HG03521 (cell line): ENCODE data around the gene NPAS3.

ENCODE experiments used
- ATAC-seq: cut with Tn5 transposase; IDR thresholded peaks from one replicate; pipeline ENCODE4 v1.9.1; 2021; ENCODE audit warnings: mild to moderate bottlenecking, moderate library complexity; ENCODE audit not compliant: unreplicated experiment

The NPAS3 gene

GRCh38 chr14:33730156-33730555 is 791.5 kb downstream of the NPAS3 start:
- no peak for ATAC-seq

DNA sequence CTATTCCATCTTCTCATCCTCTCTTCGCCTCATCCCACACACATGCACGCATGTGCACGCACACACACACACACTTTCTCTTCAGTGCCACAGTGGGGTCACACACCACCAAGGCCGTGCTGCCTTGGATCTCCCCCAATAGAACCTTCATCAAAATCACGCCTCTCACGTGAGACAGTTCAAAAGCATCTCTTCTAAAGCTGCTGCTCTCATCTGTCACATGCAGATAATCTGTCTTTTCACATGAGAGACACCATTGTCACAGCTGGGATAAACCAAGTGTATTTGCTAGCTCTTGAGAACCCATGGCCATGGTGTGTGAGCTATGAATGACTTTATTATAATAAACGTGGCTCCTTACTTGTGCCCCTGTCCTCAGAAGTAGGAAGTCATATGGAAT is 793.5 kb downstream of the NPAS3 start:
- no peak for ATAC-seq

DNA sequence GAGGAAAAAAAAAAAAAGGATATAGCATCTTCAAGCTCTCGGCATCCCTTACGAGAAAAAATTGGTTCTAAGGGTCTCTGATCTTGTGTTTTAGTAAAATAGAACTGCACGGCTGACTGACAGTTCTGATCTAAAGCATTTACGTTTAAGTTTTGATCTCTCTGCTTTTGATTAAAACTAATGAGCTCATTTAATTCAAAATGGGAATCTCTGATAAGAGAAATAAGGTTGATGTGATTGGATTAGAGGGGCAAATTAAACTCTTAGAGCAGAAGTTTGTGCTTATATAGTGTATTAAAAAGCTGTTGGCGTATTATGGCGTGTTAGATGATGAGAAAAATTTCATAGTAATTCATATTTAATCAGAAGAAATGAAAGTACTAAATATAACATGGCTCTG is 794.6 kb downstream of the NPAS3 start:
- ATAC-seq = no peak

DNA sequence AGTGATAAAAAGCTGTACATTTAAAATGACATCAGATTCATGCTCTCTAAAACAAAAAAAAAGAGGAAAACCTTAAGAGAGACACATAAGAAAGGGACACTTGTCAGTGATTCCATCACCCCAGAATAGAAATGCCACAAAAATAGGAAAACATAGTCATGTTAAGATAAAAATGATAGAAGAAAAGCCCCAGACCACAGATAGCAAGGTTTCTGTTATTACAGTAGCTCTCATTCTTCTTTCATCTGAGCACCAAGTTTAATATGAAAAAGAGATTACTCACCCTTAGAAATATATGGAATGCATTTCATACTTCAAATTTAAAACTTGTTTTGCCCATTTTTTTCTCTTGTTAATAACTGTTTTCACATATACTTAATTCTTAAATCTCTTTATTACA is 795.0 kb downstream of the NPAS3 start:
- ATAC-seq = no peak

- ATAC-seq = no peak
Observed at GRCh38 chr14:33734387-33734786, 795.7 kb downstream of the NPAS3 start.

- ATAC-seq = no peak
Observed at GRCh38 chr14:33736299-33736825, 797.7 kb downstream of the NPAS3 start.

DNA sequence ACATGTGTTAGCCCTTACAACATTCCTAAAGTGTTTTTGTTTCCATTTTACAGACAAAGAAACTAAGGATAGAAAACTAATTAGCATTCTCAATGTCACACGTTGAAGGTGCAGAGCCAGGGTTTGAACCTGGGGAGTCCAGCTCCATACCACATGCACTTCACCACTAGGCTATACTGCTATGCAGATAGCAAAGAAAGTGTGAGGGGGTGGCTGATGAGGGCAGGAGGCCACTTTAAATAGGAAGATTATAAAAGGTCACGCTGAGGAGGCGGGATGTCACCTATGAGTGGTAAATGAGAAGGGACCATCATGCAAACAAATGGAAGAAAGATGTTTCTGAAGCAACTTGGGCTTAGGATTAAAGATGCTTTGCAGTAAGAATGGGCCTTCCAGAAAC is 798.3 kb downstream of the NPAS3 start:
- no peak for ATAC-seq

DNA sequence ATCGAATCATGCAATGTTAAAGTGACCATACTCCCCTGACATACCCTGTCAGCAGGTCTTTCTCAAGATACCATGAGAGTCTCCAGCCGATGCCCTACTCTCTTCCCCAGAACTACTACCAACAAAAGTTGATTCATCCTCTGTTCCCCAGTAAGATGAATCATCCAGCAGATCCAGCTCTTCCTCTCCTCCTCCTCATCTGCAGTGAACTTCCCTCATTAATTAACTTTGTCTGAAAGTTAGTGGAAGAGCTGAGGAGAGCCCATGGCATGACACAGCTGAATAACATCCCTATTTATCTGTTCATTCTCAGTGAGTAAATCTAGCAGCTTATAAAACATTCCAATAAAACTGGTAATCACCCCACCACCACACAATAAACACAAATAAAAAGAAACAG is 798.8 kb downstream of the NPAS3 start:
- no peak for ATAC-seq

DNA sequence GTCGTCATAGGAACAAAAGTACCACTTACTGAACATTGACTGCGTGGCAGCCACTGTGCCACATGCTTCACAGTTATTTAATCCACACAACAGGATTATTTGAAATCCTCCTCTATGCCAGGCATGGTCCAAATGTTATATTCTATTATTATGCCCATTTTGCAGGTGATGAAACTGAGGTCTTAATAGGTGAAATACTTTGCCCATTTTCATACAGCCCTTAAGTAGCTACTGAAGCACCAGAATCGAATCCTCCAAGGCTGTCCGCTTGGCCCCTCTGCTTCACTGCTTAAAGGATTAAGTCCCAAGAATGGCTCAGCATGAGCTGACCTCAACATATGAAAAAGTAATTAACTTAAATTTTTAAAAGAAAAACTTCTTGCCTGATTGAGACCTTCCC is 799.4 kb downstream of the NPAS3 start:
- ATAC-seq = no peak

GRCh38 chr14:33738491-33738890 is 799.8 kb downstream of the NPAS3 start:
- ATAC-seq = no peak

DNA sequence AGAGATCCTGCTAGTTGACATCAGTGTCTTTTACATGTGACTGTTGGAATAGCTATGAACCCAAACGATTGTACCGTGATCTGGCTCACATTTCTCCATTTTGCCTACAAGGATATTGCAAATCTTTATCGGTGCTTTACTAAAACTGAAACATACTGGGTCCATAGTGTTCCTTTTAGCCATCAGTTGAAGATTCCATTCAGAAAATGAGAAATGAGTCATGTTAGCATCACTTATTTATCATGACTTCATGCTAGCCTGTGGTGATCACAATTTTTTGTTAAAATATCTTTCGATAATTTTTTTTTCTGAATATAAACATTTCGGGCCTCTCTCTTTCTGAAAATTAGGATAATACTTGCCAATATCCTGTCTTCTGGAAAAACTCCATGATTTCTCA is 801.9 kb downstream of the NPAS3 start:
- ATAC-seq = no peak

DNA sequence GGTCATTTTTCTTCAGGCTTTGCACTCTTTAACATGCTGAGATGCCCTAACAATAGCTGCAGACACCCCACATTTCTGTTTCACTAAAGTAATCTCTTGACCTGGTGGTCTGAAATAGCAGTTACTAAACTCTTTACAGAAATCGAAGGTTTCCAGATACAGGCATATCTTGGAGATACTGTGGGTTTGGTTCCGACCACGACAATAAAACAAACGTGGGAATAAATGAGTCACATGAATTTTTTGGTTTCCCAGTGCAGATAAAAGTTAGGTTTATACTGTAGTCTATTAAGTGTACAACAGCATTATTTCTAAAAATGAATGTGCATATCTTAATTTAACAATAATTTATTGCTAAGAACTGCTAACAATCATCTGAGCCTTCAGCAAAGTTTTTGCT is 803.5 kb downstream of the NPAS3 start:
- ATAC-seq = no peak

- no peak for ATAC-seq
Observed at GRCh38 chr14:33745163-33745562, 806.5 kb downstream of the NPAS3 start.

GRCh38 chr14:33747749-33748148 is 809.1 kb downstream of the NPAS3 start:
- no peak for ATAC-seq

GRCh38 chr14:33754261-33754660 is 815.6 kb downstream of the NPAS3 start:
- ATAC-seq = no peak

GRCh38 chr14:33755358-33755757 is 816.7 kb downstream of the NPAS3 start:
- ATAC-seq = no peak

DNA sequence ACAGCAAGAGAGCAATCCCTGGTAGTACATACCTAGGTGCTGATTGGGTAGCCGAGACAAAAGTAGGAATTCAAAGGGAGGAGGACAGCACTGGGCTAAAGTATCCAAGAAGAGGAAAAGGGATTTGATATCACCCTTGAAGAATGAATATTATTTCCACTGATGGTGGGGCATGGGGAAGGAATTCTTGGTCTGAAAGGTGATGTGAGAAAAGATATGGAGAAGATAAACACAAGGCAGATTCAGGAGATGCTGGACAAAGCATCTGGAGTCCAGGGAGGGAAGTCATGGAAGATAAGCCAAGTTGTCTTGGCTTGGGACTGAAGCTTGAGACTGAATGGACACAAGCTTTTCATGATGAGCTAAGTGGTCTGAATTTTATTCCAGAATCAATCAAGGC is 818.2 kb downstream of the NPAS3 start:
- ATAC-seq = no peak

DNA sequence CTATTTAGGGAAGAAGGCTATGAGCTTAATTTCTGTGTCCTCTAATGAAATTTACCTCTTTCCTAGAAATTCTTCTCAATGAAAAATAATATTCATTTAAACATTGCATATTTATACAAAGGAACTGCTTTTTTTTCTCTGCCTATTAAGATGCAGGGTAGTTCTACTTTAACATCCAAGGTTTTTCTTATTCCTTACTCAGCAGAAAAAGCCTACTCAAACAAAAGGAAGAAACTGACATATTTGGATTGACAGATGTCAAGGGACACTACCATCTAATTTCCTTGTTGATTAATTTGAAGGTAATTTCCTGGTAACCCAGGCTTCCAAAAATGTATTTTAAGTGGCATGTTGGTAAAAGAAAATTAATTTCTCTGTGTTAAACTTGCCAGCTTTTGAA is 819.9 kb downstream of the NPAS3 start:
- no peak for ATAC-seq

DNA sequence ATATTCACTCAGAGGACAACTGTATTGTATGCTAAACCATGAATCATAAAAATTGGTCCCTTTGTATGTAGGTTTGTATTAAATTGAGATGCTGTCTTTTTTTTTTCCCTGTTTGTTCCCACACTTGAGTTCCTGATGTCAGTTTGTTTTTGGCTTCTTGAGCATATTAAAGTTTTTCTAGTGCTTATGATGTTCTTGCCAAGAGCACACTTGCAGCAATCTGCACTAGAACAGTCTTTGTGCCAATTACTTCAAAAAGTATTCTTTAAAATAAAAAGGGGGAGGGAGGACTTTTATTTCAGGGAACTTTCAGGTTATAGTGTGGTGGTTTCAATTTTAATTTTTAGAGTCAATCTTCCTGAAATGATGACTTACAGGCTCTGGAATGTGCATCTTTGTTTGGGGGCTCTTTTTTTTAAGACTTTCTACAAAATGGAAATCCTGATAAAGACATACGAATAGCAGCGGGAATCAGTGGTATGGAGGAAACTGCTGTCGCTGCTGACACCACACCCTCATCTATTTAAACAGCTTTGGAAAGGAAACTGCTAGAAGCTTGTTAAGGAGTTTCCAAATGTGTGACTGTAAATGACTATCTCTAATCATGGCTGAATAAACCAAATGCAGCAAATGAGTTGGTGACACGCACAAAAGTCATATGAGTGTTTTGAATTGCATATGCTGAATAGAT is 823.6 kb downstream of the NPAS3 start:
- ATAC-seq = no peak

DNA sequence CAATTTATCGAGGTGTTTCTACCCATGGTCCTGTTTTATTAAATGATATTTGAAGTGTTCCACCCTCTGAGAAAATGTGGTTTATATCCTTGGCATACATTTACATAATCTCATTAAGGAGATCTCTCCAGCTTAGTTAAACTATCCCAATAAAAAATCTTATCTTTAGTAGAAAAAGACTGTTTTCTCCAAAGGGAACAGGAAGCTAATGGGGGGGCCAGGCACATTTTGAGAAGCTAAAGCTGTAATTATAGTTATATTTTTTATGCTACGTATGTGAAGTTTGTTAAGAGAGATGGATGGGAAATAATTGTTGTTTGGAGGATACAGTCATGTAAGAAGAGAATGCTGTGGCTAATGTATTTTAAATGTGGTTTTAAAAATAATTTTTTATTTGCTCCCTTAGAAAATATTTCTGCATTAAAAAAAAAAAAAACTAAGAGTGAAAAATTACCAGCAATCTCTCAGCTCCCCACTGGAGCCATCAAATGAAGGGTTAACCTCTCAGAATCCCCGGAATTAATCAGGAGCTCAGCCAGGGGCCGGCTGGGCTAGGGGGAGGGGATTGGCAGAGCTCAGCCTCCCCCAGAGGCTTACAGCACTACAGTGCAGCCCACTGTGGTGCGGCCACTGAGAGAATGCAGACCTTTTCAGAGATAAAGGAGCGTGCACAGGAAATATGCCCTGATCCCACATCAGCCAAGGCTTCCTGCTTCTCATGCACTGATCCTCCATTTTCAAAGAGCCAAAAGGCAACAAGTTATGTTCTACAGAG is 826.4 kb downstream of the NPAS3 start:
- ATAC-seq = no peak

GRCh38 chr14:33767586-33768457 is 829.1 kb downstream of the NPAS3 start:
- no peak for ATAC-seq
